HepG2 (cell line): ENCODE data around the gene SMARCD1. TPM values are rescaled to one million over a fixed set of nuclear protein-coding genes. Genes with fewer than 3 reads are reported as not detected.

Experiments
- ATF7-NPFF ChIP-seq: sonication (generic); formaldehyde crosslinking; IDR thresholded peaks from 2 replicates; pipeline ENCODE4 v1.8.1; 2023; ENCODE audit warnings: mild to moderate bottlenecking, low read depth, missing genetic modification reagents, moderate library complexity
- DNMT3B ChIP-seq: conservative IDR thresholded peaks from 2 replicates; pipeline ENCODE4 v1.6.1; 2016; ENCODE audit warnings: missing biosample characterization, control low read depth
- HES4 ChIP-seq: sonication (generic); formaldehyde crosslinking; IDR thresholded peaks from 2 replicates; pipeline ENCODE4 v1.9.0; 2021; ENCODE audit warnings: mild to moderate bottlenecking, missing genetic modification reagents, borderline replicate concordance
- HNRNPUL1 ChIP-seq: fragments of 200-400 bp; formaldehyde crosslinking; IDR thresholded peaks from 2 replicates; pipeline ENCODE4 v1.6.1; 2017; ENCODE audit warnings: low read depth, mild to moderate bottlenecking, low read length, moderate library complexity
- HOXA5 ChIP-seq: sonication (generic); formaldehyde crosslinking; IDR thresholded peaks from 2 replicates; pipeline ENCODE4 v1.4.0; 2020; ENCODE audit warnings: missing genetic modification reagents
- JUND ChIP-seq: sonication (generic); formaldehyde crosslinking; IDR thresholded peaks from 2 replicates; pipeline ENCODE4 v1.8.0; 2022; ENCODE audit warnings: mild to moderate bottlenecking, missing genetic modification reagents
- SP4 ChIP-seq: sonication (generic); formaldehyde crosslinking; IDR thresholded peaks from 2 replicates; pipeline ENCODE4 v1.8.1; 2023; ENCODE audit warnings: mild to moderate bottlenecking, missing genetic modification reagents
- ZC3H4 ChIP-seq: sonication (generic); formaldehyde crosslinking; IDR thresholded peaks from 2 replicates; pipeline ENCODE4 v1.4.0; 2020; ENCODE audit warnings: missing genetic modification reagents, borderline replicate concordance
- ZFP37 ChIP-seq: sonication (generic); formaldehyde crosslinking; IDR thresholded peaks from 2 replicates; pipeline ENCODE4 v1.4.0; 2020; ENCODE audit warnings: missing genetic modification reagents, borderline replicate concordance
- ZKSCAN8 ChIP-seq: IDR thresholded peaks from 2 replicates; pipeline ENCODE4 v1.6.1; 2016; ENCODE audit warnings: borderline replicate concordance, missing genetic modification reagents, missing compliant biosample characterization
- ZMAT3 ChIP-seq: sonication (generic); formaldehyde crosslinking; conservative IDR thresholded peaks from 2 replicates; pipeline ENCODE4 v1.7.0; 2021; ENCODE audit warnings: missing genetic modification reagents
- ZNF343 ChIP-seq: sonication (generic); formaldehyde crosslinking; IDR thresholded peaks from 2 replicates; pipeline ENCODE4 v1.4.0; 2020; ENCODE audit warnings: mild to moderate bottlenecking, missing genetic modification reagents
- ZNF530 ChIP-seq: sonication (generic); formaldehyde crosslinking; IDR thresholded peaks from 2 replicates; pipeline ENCODE4 v1.5.0; 2020; ENCODE audit warnings: low read depth, mild to moderate bottlenecking, missing genetic modification reagents
- ZNF660 ChIP-seq: sonication (generic); formaldehyde crosslinking; IDR thresholded peaks from 2 replicates; pipeline ENCODE4 v1.5.1; 2020; ENCODE audit warnings: mild to moderate bottlenecking, low read depth, missing genetic modification reagents, borderline replicate concordance
- ZNF670 ChIP-seq: sonication (generic); formaldehyde crosslinking; IDR thresholded peaks from 2 replicates; pipeline ENCODE4 v1.8.0; 2022; ENCODE audit warnings: mild to moderate bottlenecking, missing genetic modification reagents, borderline replicate concordance
- ZSCAN31 ChIP-seq: sonication (generic); formaldehyde crosslinking; IDR thresholded peaks from 2 replicates; pipeline ENCODE4 v1.5.0; 2020; ENCODE audit warnings: low read depth, mild to moderate bottlenecking, missing genetic modification reagents
- polyA plus RNA-seq, 8 experiments: library from polyadenylated mRNA; depleted of rRNA in 3 of 8; stranded (reverse) in 7 of 8; unstranded in 1 of 8; fragments of >200 nt; fragmentation: Illumina TruSeq in 4 of 8; extraction: Trizol in 4 of 8; gene quantifications; 2 replicates each; pipeline versions ENCODE4 v1.2.1 to v1.2.3, GENCODE V29; 2011 to 2016; ENCODE audit warnings: low read depth in 4 of 8, missing spikeins in 1 of 8, mixed read lengths in 1 of 8; ENCODE audit not compliant: insufficient read depth in 1 of 8
- total RNA-seq, 5 experiments: library from RNA; depleted of rRNA; stranded (reverse); fragments of >200 nt; fragmentation: Illumina TruSeq; extraction: Trizol; gene quantifications; 2 replicates each; pipeline ENCODE4 v1.2.3, GENCODE V29; 2016; ENCODE audit warnings: low read depth in 1 of 5
- TF ChIP-seq, protein P1 (sequence below): IDR thresholded peaks from 2 replicates; pipeline ENCODE4 v1.6.1; 2012; ENCODE audit warnings: low read depth, low read length, improper control_type of control experiment
- TF ChIP-seq, protein P2 (sequence below): sonication (generic); formaldehyde crosslinking; IDR thresholded peaks from 2 replicates; pipeline ENCODE4 v1.4.0; 2020; ENCODE audit warnings: missing genetic modification reagents
- TF ChIP-seq, protein P3 (sequence below): sonication (generic); formaldehyde crosslinking; IDR thresholded peaks from 2 replicates; pipeline ENCODE4 v1.8.1; 2023; ENCODE audit warnings: mild to moderate bottlenecking, missing genetic modification reagents
- TF ChIP-seq, protein P4 (sequence below): sonication (generic); formaldehyde crosslinking; conservative IDR thresholded peaks from 2 replicates; pipeline ENCODE4 v1.4.0; 2020; ENCODE audit warnings: mild to moderate bottlenecking, missing genetic modification reagents, moderate library complexity

SMARCD1 gene
- total and polyA plus RNA-seq, 2 of the 13 experiments (the other 11 are each of a cell fraction or from before 2014, with no cell fraction given): 51.7 to 54.6 TPM

DNA sequence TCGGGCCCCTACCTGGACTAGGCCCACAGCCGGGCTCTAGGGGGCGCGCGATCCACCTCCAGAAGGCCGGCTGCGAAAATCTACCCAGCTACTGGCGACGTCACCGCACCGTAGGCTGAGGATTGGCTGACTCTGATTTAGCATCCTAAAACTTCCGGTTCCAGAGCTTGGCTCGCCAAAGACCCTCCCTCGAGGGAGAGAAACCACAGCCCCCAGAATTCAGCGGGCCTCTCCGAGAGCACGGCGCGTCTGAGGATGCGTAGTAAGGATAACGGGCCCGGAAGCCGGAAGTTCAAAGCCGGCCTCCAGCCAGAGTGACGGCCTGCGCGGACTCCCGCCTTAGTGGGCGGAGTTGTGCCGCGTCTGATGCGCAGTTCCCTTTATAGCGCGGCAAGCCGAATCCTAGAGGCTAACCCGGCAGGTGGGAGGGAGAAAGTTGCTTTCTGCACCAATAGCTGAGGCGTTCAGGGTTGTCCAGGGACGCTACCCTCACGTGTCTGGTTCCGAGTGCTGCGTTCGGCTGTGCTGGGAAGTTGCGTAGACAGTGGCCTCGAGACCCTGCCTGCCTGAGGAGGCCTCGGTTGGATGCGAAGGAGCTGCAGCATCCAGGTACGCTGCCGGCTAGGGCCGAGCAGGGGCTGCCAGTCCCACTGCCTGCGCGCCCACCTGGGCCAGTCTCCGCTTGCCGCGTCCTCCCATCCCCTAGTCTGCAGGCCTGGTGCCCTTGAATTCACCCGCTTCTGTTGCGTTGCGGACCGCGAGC, 26.7 kb downstream of the SMARCD1 start, which contains the start of gene COX14 (continued):
- TF ChIP-seq, protein P1, sequence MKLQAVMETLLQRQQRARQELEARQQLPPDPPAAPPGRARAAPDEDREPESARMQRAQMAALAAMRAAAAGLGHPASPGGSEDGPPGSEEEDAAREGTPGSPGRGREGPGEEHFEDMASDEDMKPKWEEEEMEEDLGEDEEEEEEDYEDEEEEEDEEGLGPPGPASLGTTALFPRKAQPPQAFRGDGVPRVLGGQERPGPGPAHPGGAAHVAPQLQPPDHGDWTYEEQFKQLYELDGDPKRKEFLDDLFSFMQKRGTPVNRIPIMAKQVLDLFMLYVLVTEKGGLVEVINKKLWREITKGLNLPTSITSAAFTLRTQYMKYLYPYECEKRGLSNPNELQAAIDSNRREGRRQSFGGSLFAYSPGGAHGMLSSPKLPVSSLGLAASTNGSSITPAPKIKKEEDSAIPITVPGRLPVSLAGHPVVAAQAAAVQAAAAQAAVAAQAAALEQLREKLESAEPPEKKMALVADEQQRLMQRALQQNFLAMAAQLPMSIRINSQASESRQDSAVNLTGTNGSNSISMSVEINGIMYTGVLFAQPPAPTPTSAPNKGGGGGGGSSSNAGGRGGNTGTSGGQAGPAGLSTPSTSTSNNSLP: no peak
- TF ChIP-seq JUND (CRISPR knock-in tag): no peak
- TF ChIP-seq ZSCAN31 (CRISPR knock-in tag): peak; percentile 73
- 0 out of 2 replicates have a peak, but pooled peaks have one; percentile 69 for TF ChIP-seq ZNF343
- TF ChIP-seq ZC3H4 (CRISPR knock-in tag): no peak
- TF ChIP-seq ZNF660 (CRISPR knock-in tag): no peak
- TF ChIP-seq ZNF530: no peak
- TF ChIP-seq DNMT3B (CRISPR knock-in tag): no peak
- TF ChIP-seq ZMAT3 (CRISPR knock-in tag): no peak
- TF ChIP-seq ZFP37 (CRISPR knock-in tag): no peak
- no peak for TF ChIP-seq HNRNPUL1
- peak; percentile 93; the same call in 1 of the 2 replicates for TF ChIP-seq HES4
- peak; percentile 74; the same call in 1 of the 2 replicates for TF ChIP-seq SP4 (CRISPR knock-in tag)
- TF ChIP-seq, protein P2, sequence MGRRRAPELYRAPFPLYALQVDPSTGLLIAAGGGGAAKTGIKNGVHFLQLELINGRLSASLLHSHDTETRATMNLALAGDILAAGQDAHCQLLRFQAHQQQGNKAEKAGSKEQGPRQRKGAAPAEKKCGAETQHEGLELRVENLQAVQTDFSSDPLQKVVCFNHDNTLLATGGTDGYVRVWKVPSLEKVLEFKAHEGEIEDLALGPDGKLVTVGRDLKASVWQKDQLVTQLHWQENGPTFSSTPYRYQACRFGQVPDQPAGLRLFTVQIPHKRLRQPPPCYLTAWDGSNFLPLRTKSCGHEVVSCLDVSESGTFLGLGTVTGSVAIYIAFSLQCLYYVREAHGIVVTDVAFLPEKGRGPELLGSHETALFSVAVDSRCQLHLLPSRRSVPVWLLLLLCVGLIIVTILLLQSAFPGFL (CRISPR knock-in tag): no peak
- 0 out of 2 replicates have a peak, but pooled peaks have one; percentile 15 for TF ChIP-seq ZKSCAN8 (CRISPR knock-in tag)
- no peak for TF ChIP-seq HOXA5 (CRISPR knock-in tag)
- TF ChIP-seq, protein P3, sequence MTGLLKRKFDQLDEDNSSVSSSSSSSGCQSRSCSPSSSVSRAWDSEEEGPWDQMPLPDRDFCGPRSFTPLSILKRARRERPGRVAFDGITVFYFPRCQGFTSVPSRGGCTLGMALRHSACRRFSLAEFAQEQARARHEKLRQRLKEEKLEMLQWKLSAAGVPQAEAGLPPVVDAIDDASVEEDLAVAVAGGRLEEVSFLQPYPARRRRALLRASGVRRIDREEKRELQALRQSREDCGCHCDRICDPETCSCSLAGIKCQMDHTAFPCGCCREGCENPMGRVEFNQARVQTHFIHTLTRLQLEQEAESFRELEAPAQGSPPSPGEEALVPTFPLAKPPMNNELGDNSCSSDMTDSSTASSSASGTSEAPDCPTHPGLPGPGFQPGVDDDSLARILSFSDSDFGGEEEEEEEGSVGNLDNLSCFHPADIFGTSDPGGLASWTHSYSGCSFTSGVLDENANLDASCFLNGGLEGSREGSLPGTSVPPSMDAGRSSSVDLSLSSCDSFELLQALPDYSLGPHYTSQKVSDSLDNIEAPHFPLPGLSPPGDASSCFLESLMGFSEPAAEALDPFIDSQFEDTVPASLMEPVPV (CRISPR knock-in tag): peak; percentile 90
- TF ChIP-seq ZNF670 (CRISPR knock-in tag): no peak
- peak; percentile 70 for TF ChIP-seq ATF7-NPFF (CRISPR knock-in tag)
- TF ChIP-seq, protein P4, sequence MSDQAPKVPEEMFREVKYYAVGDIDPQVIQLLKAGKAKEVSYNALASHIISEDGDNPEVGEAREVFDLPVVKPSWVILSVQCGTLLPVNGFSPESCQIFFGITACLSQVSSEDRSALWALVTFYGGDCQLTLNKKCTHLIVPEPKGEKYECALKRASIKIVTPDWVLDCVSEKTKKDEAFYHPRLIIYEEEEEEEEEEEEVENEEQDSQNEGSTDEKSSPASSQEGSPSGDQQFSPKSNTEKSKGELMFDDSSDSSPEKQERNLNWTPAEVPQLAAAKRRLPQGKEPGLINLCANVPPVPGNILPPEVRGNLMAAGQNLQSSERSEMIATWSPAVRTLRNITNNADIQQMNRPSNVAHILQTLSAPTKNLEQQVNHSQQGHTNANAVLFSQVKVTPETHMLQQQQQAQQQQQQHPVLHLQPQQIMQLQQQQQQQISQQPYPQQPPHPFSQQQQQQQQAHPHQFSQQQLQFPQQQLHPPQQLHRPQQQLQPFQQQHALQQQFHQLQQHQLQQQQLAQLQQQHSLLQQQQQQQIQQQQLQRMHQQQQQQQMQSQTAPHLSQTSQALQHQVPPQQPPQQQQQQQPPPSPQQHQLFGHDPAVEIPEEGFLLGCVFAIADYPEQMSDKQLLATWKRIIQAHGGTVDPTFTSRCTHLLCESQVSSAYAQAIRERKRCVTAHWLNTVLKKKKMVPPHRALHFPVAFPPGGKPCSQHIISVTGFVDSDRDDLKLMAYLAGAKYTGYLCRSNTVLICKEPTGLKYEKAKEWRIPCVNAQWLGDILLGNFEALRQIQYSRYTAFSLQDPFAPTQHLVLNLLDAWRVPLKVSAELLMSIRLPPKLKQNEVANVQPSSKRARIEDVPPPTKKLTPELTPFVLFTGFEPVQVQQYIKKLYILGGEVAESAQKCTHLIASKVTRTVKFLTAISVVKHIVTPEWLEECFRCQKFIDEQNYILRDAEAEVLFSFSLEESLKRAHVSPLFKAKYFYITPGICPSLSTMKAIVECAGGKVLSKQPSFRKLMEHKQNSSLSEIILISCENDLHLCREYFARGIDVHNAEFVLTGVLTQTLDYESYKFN (CRISPR knock-in tag): no peak
